ENCODE data around the gene CLTB.

CLTB gene

DNA sequence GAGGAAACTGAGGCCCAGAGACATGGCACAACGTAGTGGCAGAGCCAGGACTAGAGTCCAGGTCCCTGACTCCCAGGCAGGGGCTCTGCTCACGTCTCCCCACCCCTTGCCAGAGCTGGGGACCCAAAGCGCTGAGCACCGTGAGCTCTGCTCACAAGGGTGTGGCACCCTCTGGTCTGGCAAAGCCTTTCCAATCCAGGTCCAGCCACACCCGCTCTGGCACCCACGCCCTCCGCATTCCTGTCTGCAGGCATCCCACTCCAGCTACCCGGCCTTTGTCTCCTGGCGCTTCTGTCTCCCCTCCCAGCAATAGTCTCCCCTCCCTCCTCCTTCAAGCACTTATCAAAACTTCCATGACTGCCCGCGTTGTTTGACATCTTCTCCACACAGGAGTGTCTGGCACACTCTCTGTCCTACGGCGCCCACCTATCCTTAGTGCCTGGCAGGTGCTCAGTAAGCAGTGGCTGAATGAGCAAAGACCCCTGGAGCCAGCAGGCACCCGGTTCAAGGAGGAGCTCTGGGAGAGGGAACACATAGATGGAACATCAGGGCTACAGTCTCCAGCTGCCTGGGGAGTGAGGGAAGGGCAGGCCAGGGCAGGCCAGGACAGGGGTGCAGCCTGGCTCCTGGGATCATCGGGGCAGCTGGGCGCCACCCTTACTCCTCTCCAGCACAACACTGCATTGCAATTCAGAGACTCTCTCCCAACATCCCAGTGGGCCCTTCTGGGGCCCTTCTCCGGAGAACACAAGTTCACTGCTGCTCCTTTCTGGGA is 15.8 kb downstream of the CLTB start:
- no peak for DNase-seq

DNA sequence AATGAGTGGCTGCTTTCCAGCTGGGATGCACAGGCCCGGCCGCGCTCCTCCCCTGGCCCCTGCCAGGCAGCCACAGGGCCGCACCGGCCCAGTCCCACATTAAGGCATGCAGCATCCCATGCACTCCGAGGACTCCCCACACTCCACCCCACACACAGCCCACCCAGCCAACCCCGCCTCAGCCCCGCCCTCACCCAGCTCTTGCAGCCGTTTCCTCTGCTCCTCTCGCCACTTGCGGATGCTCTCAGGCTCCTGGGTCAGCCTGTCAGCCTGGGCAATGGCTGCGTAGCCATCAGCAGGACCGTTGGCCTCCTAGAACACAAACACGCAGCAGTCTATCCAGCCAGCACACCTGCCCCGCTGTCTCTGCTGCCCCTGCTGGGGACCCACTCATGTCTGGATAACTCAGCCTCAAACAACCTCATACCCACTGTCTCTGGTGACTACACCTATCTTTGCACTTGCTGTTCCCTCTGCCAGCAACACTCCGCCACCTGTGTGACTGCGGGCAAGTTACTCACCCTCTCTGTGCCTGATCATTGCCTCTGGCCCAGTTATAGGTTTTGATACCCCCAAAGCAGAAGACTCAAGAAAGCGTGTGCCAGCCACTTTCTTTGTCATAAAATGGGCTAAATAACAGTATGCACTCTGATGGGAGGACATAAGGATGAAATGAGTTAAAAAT is 18.5 kb downstream of the CLTB start:
- no peak for DNase-seq

DNA sequence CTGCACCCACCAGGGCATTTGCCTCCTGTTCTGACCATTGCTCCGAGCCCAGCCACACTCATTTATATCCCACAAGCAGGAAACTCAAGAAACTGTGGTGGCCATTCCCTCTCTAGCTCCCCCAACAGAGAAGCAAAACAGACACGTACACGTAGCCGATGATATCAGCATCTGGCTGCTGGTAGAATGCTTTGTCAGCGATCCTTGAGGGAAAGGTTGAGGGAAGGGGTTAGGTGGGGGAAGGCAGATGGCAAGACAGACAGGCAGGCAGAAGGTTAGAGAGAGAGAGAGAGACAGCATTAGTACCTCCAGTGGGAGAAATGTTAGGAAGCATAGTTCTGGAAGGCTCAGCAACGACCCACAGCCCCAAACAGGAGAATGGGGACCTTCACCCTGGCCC is 20.0 kb downstream of the CLTB start:
- no peak for DNase-seq

DNA sequence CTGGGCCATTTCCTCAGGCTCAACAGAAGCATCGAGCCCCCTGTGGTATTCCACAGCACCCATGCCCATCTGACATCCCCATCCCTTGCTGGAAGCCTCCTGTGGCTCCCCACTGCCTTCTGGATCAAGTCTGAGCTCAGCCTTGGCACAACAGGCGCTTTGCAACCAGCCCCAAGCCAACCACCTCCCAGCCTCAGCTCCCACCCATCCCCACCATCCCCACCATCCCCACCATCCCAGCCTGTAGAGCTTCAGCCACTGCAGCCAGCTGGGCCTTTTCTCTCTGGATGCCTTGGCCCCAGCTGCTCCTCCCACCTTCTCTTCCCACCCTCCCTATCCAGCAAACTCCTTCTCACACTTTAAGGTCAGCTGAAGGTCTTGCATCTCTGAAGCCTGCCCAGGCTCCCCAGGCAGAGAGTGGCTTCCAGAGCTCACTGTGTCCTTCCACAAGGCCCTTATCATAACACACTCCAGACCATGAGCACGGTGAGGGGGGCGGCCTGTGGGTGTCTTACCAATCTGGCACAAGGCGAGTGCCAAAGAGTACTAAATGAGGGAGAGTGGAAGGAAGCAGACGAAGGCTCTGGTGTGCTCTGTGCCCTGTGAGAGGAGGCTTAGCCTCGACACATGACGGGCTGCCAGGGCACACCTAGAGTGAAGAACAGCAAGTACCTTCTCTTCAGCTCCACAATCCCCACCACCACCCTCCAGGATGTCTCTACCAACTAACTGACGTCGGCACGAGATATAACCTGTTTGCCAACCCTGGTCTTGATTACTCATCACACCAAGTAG is 21.3 kb downstream of the CLTB start:
- no peak for DNase-seq

DNA sequence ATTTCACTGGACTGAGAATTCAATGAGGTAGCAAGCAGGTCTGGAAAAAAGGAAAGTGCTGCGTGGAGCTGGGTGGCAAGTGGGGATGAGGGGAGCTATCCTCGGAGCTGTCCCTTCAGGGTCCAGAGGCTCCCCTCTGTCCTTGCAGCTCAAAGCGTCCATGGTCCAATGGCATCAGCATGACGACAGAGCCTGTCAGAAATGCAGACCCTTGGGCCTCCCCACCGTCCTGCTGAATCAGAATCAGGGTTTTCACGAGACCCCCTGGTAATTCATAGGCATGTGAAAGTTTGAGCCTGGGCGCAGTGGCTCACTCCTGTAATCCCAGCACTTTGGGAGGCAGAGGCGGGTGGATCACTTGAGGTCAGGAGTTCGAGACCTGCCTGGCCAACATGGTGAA is 22.2 kb downstream of the CLTB start:
- no peak for DNase-seq

DNA sequence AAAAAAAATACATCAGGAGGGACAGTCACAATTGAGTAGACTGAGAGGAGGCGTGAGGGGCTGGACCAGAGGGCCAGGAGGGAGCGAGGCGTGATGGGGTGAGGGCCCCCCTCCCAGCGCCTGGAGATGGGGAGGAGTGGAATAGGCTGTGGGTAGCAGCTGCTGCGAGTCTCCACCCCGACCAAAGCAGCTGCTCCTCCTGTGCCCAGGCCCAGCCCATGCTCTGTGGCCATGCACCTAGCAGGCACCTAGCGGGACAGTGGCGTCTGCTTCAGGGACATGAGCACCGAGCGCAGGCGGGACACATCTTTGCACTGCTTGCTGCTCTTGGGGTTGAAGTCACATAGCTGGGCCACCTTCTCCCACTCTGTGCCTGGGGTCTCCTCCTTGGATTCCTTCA is 23.8 kb downstream of the CLTB start:
- no peak for DNase-seq

DNA sequence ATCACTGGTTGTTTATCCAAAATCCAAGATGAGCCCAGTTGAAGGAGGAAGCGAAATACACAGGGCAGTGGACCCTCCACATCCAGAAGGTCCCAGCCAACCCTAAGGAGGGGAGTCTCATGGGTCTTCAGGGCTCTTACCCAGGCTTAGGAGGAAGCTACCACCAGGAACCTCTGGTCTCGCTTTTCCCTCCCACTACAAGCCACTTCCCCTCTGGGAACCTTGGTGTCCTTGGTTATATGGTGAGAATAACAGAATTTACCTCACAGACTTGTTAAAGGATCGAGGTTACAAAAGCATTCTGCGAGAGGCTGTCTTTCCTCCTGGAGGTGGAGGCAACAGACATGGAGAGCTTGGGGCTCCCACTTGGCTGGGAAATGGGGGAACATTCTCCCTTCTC is 24.3 kb downstream of the CLTB start:
- DNase-seq: no peak

DNA sequence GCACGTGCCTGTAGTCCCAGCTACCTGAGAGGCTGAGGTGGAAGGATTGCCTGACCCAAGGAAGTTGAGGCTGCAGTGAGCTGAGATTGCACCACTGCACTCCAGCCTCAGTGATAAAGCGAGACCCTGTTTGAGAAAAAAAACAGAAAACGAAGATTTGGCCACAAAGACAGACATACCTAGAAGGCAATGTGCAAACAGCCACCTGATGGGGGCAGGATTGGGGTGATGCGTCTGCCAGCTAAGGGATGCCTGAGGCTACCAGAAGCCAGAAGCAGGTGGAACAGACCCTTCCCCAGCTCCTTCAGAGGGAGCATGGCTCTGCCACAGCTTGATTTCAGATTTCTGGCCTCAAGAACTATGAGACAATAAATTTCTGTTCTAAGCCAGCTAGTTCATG is 24.9 kb downstream of the CLTB start:
- DNase-seq: no peak

DNA sequence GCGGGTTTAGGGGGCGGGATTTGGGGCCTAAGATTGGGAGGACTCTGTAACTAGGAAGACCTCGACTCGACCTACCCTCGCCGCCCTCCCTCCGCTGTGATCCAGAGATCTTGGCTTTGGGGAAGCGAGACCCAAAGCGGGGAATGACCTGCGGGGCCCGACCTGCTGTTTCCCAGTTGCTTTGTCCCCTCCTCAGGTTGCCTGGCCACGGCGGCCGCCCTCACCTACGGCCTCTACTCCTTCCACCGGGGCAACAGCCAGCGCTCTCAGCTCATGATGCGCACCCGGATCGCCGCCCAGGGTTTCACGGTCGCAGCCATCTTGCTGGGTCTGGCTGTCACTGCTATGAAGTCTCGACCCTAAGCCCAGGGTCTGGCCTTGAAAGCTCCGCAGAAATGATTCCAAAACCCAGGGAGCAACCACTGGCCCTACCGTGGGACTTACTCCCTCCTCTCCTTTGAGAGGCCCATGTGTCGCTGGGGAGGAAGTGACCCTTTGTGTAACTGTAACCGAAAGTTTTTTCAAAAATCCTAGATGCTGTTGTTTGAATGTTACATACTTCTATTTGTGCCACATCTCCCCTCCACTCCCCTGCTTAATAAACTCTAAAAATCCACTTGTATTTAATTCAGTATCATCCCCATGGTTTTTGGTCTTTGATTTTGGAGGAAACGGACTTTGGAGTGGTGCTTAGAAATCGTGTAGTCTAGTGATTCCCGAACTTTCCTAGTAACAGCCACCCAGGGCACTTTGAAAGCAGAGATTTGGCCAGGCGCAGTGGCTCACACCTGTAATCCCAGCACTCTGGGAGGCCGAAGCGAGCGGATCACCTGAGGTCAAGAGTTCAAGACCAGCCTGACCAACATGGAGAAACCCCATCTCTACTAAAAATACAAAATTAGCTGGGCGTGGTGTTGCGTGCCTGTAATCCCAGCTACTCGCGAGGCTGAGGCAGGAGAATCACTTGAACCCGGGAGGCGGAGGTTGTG is 26.9 kb downstream of the CLTB start:
- DNase-seq: no peak

DNA sequence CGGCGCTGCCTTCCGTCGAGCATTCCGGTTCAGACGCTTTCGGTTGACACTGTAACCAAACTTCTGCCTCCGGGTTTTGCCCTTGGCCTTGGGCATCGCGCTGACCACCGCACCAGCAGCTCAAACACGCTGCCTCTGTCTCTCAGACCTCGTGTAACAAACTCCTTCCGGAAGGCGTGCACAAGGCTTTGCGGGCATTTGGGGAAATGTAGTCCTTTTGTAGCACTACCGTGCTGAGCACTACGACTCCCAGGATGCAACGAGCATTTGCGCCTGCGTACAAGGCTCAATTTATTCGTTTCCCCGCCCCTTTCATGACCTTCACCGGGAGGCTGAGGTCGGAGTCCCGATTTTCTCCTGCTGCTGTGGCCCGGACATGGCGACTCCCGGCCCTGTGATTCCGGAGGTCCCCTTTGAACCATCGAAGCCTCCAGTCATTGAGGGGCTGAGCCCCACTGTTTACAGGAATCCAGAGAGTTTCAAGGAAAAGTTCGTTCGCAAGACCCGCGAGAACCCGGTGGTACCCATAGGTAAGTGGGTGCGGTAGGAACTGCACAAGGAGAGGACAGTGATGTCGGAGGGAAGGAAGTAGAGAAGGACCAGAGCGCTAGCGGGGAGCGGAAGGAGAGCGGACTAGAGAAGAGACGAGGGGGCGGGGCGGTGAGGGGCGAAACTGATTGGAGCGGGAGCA is 27.8 kb downstream of the CLTB start, which contains the start of the genes HIGD2A and NOP16:
HIGD2A (plus strand) TSS at position 308 of the 691 bp plus-strand sequence; CDS start at position 377, 69 bp downstream.
NOP16 (minus strand) TSS at position 155 of the 691 bp plus-strand sequence; CDS start at position 96, 59 bp downstream.
- DNase-seq: peak; percentile 99

DNA sequence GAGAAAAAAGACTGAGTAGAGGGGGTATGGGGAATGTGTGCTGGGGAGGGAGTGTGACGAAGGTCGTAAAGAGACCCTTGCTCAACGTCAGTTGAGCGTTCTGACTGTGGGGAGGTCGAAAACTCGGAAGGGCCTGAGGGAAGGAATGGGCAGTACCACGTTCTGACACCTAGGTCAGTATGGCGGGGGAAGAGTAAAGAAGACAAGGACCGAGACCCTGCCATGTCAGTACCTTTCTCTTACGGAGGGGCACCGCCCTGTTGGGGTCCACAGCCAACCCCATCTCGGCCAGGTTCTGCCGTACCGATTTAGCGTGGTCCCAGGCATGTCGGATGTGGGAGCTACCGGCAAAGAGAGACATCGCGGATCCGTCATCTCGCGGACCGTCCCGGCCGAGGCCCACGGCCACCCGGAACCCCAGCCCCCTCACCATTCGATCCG is 28.3 kb downstream of the CLTB start:
- DNase-seq: no peak

DNA sequence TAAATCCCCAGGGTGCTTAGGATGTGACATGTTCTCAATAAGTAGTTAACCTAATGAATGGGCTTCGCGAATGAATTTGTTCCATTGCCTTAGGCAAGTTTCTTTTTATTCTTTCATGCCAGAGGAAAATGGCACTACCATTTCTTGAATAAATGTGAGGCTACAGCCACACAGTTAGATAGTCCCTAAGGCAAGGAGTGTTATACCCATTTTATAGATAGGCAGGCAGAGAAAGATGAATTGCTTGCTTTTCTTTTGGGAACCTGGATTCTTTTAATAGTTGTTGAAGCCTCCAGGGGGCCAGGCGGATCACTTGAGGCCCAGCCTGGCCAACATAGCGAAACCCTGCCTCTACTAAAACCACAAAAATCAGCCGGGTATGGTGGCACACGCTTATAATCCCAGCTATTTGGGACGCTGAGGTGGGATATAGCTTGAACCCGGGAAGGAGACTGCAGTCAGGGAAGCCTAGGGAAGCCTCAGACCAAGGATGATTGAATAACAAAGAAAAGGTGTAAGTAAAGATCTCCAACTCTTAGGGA is 28.9 kb downstream of the CLTB start:
- no peak for DNase-seq

DNA sequence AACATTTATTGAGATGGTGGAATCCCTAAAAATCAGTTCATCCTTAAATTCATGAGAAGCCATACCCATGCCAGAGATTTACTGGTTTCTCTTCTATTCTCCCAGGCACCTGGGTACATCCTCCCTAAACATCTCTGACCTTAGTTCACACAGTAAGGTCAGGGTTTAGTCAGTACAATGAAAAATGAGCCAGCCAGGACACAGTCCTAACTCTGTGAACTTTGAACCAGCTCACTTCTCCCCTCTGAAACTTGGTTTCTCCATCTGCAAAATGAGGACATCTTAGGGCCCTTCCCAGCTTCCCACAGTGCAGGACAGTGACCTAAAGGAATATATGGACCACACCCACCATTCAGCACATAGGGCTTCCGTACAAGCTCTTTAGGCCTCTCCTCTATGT is 29.8 kb downstream of the CLTB start:
- no peak for DNase-seq

DNA sequence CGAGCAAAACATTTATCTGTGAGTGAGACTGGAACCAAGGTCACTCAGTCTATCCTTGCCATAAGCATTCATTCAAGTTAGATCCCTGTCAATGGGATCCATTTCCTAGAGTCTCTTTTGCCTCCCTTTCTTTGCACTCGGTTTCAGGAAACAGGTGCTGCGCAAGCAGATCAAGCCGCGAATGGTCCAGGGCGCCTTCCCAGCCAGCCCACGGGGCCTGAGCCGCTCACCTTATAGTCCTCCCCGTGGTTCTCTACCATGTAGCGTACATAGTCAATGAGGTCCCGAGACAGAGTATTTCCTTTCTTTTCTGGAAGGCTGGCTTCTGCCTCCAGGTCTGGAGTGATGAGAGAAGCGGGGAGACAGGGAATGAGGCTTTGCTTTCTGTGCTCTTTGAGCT is 31.3 kb downstream of the CLTB start:
- no peak for DNase-seq

DNA sequence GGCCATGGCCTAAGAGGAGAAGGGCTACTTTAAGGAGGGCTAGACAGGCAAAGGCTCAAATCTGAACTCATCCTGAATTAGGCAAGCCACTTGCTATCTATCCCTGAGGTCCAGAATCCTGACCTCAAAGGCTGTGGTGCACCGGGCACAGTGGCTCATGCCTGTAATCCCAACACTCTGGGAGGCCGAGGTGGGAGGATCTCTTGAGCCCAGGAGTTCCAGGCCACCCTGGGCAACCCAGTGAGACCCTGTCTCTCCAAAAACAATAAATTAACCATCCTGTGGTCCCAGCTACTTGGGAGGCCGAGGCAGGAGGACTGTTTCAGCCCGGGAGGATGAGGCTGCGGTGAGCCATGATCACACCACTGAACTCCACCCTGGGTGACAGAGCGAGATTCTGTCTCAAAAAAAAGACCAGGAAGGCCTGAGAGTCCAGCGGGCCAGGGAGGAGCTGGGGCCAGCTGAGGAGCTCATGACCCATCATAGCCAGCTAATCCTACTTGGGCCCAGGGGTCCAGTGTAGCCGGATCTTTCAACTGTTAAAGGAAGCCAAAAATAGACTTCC is 31.9 kb downstream of the CLTB start:
- no peak for DNase-seq

DNA sequence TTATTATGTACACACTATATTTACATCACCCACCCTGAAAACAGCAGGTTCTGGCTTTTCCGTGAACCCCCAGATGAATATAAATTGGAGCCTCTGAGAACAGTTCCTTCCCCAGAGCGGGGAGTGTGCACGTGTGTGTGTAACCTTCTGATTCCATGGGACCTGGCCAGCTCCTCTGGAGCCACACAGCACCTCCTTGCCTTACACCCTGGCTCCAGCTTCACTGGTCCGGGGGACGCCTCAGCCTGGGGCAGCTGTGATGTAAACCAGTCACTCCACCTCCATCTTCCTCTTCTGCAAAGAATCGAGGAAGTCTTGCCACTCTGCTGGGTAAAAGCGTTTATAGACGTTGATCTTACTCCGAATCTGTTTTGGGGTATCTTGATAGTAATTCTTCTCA is 32.4 kb downstream of the CLTB start:
- DNase-seq: no peak

DNA sequence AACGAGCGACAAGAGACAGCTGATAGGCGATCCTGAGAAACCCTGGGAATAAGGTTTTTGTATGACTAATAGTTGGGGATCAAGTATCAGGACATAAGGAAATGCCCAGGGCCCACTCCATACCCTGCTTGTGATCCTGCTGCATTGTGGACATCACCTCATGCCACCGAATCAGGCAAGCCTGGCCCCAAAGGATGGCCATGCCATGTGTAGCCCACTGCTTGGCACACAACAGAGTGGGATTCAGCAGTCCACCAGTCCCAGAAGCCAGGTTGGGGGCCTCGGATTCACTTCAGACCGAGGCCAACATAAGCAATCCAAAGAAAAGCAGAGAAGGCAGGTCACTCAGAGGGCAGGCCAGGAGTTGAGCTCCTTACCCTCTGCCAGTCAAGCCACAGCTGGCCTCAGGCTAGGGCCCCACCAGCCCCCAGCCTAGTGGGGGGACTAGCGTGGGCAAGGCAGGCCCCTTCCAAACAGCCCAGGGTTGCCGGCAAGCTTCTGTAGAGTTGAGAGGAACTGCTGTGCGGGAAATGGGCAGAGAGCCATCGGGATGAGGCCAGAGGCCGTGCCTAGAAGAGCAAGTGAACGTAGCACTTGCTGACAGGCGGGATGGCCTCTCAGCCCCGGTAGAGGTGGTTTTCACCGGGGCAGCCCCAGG is 33.0 kb downstream of the CLTB start:
- no peak for DNase-seq

DNA sequence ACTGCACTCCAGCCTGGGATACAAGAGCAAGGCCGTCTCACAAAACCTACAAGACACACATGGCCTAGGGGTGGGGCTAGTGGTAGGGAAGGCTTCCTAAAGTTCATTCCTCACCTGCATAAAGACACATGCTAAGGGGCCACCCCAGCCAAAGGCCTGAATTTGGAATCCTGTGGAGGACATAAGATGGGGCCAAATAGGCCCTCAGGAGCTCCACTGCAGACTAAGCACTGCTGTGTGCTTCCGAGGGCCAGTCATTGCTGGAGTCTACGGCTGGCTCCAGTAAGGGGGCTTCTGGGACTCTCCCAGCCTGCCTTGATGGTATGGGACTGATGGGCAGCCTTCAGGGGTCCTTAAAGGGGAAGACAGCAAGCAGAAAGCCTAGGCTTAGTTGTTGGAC is 33.6 kb downstream of the CLTB start:
- no peak for DNase-seq

DNA sequence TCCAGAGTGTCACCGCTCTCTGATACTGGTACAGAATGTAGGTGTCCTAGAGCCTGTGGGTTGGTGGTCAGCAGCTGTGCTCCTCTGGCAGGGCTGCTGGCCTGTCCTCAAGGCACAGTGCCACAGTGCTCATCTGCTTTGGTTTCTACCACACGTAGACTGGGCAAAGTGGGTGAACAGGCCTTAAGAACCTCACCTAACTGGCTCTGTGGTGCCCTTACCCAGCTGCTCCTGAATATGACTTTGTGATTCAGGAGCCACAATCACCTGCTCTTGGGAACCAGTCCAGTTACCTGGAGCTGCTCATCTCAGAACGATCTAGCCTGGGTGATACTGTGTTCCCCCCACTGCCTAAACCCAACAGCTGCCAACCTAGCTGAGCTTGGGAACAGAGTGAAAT is 34.4 kb downstream of the CLTB start:
- DNase-seq: no peak

DNA sequence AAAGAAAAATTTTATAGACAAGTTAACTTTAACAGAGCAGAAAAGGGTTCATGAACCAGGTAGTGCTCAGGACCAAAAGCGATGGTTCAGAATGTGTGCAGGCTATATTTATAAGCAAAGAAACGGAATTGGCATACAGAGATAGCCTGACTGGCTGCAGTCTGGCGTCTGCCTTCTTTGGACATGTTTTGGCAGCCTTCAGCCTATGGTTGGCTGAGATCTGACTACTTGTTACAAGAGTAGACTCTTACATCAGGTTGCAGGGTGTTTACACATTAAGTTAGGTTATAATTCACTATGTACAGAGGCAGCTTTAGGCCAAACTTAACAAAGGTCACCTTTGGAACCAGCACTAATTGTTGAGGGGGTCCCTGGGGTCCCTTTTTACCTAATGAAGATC is 34.9 kb downstream of the CLTB start:
- no peak for DNase-seq
